Activated CD8-positive, alpha-beta memory T cell treated with anti-CD3 and anti-CD28 coated beads for 1 hour (primary cell): ENCODE results near the gene KAZN.

ENCODE experiments used
- DNase-seq, 2 donors: peaks; one replicate each; pipeline ENCODE4 v3.0.0-alpha.2; 2020; ENCODE audit warnings: low read depth in 1 of 2; ENCODE audit errors: extremely low read depth in 1 of 2

The KAZN gene

GRCh38 chr1:15064217-15064929, 465.9 kb downstream of the KAZN start:
- DNase-seq: no peak

- no peak for DNase-seq
These were observed 466.8 kb downstream of the KAZN start for GRCh38 chr1:15065291-15065690.

GRCh38 chr1:15065736-15066135, 467.3 kb downstream of the KAZN start:
- no peak for DNase-seq

GRCh38 chr1:15066191-15066590, 467.7 kb downstream of the KAZN start:
- peak in 1 of 2 donors; percentile 5 for DNase-seq

- DNase-seq: no peak
These were observed 468.7 kb downstream of the KAZN start for GRCh38 chr1:15067148-15067547.

GRCh38 chr1:15068152-15068551, 469.7 kb downstream of the KAZN start:
- DNase-seq: no peak

GRCh38 chr1:15068997-15069396, 470.5 kb downstream of the KAZN start:
- no peak for DNase-seq

GRCh38 chr1:15070145-15070748, 471.8 kb downstream of the KAZN start:
- DNase-seq: no peak

GRCh38 chr1:15071936-15072335, 473.5 kb downstream of the KAZN start:
- no peak for DNase-seq

- DNase-seq: no peak
These were observed 475.4 kb downstream of the KAZN start for GRCh38 chr1:15073799-15074308.

- DNase-seq: no peak
These were observed 476.7 kb downstream of the KAZN start for GRCh38 chr1:15075175-15075574.

GRCh38 chr1:15075817-15076216, 477.3 kb downstream of the KAZN start:
- no peak for DNase-seq

- DNase-seq: no peak
These were observed 478.3 kb downstream of the KAZN start for GRCh38 chr1:15076807-15077206.

- DNase-seq: no peak
These were observed 478.9 kb downstream of the KAZN start for GRCh38 chr1:15077384-15077783.

- no peak for DNase-seq
These were observed 482.0 kb downstream of the KAZN start for GRCh38 chr1:15080328-15081007.

- no peak for DNase-seq
These were observed 482.6 kb downstream of the KAZN start for GRCh38 chr1:15081102-15081501.

GRCh38 chr1:15083578-15083977, 485.1 kb downstream of the KAZN start:
- DNase-seq: no peak

GRCh38 chr1:15088281-15088971, 489.9 kb downstream of the KAZN start:
- no peak for DNase-seq

GRCh38 chr1:15089258-15089992, 490.9 kb downstream of the KAZN start:
- DNase-seq: no peak

GRCh38 chr1:15090373-15090772, 491.9 kb downstream of the KAZN start:
- no peak for DNase-seq

- DNase-seq: no peak
These were observed 495.6 kb downstream of the KAZN start for GRCh38 chr1:15094056-15094455.
